Measurements from ENCODE around the gene SEMA4C. TPM values are rescaled to one million over a fixed set of nuclear protein-coding genes. Genes with fewer than 3 reads are reported as not detected.

SEMA4C gene
- polyA plus RNA-seq, 3 donors = 0.08 to 5.7 (median 0.21) TPM

DNA sequence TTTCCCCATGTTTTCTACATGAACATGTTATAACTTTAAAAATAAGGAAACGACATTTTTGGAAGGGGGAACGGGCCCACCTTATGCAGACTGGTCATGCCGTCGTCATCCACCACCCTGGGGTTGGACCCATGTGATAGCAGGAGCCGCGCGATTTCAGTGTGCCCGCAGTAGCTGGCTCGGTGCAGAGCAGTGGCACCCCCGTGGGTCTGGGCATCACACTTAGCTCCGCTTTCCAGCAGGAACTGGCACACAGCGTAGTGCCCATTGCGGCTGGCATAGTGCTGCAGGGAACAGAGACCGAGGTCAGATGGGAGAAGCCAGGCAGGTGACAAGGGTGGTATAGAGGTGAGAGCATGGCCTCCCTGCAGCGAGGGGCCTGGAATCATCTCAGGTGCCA lies 16.6 kb downstream of the SEMA4C start:
- TF ChIP-seq, protein P1, sequence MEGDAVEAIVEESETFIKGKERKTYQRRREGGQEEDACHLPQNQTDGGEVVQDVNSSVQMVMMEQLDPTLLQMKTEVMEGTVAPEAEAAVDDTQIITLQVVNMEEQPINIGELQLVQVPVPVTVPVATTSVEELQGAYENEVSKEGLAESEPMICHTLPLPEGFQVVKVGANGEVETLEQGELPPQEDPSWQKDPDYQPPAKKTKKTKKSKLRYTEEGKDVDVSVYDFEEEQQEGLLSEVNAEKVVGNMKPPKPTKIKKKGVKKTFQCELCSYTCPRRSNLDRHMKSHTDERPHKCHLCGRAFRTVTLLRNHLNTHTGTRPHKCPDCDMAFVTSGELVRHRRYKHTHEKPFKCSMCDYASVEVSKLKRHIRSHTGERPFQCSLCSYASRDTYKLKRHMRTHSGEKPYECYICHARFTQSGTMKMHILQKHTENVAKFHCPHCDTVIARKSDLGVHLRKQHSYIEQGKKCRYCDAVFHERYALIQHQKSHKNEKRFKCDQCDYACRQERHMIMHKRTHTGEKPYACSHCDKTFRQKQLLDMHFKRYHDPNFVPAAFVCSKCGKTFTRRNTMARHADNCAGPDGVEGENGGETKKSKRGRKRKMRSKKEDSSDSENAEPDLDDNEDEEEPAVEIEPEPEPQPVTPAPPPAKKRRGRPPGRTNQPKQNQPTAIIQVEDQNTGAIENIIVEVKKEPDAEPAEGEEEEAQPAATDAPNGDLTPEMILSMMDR (IDR thresholded peaks at IDR 0.05) = no peak
- no peak overlapping the region for H3K4me3 ChIP-seq (replicated peaks in 1 of 3; ENCODE audit: low read depth in 2 of 3, low read length in 3 of 3)
- no peaks in the 10 kb centered on the region for H3K9me3 ChIP-seq (replicated peaks in 1 of 2; ENCODE audit: control insufficient read depth in 1 of 2, insufficient read depth in 1 of 2, low read length in 2 of 2)
- no peaks in the 10 kb centered on the region for H3K27me3 ChIP-seq (ENCODE audit: control insufficient read depth in 2 of 2, insufficient read depth in 2 of 2, low read length in 2 of 2)
- WGBS (ENCODE audit: insufficient coverage) = 98% methylated on average over 14 of the region's 15 CpGs
- no peak overlapping the region for H3K27ac Mint-ChIP-seq
- H3K36me3 ChIP-seq (replicated peaks in 1 of 2; ENCODE audit: control insufficient read depth in 1 of 2, insufficient read depth in 2 of 2, low read length in 2 of 2) = peaks cover 20 to 49% of the 10 kb centered on the region in 2 donors
- peaks cover 17% of the 10 kb centered on the region for H3K79me2 ChIP-seq (ENCODE audit: insufficient read depth, low read length)
- no peak overlapping the region for H3K4me3 Mint-ChIP-seq
- intact Hi-C loops (cut with micrococcal nuclease) = no loop called here
- H3K4me1 Mint-ChIP-seq = peaks cover 15% of the 10 kb centered on the region
- H4K20me1 ChIP-seq (ENCODE audit: insufficient read depth, low read length) = no peaks in the 10 kb centered on the region
- DNase-seq = no peak
- no peak overlapping the region for H3K4me2 ChIP-seq (replicated peaks; ENCODE audit: extremely low read depth, low read length, poor library complexity, severe bottlenecking)
- H3K9ac ChIP-seq (ENCODE audit: insufficient read depth, low read length, poor library complexity, severe bottlenecking) = no peak overlapping the region
- H3K9me3 Mint-ChIP-seq = peaks cover 0 to 2% (median 0%) of the 10 kb centered on the region in 7 donors
- H3K27me3 Mint-ChIP-seq (ENCODE audit: low read depth in 3 of 3) = peaks cover under 1 to 5% (median 3%) of the 10 kb centered on the region in 3 donors
- no peak overlapping the region for H3K27ac ChIP-seq (ENCODE audit: low read depth in 1 of 2, low read length in 2 of 2)
- H2AFZ ChIP-seq (ENCODE audit: insufficient read depth, low read depth, low read length, poor library complexity, severe bottlenecking) = no peak overlapping the region
- peaks cover 28 to 53% of the 10 kb centered on the region in 2 donors for H3K36me3 Mint-ChIP-seq
- peaks cover 12 to 16% of the 10 kb centered on the region in 2 donors for H3K4me1 ChIP-seq (ENCODE audit: control insufficient read depth in 1 of 2, insufficient read depth in 2 of 2, low read length in 2 of 2)

DNA sequence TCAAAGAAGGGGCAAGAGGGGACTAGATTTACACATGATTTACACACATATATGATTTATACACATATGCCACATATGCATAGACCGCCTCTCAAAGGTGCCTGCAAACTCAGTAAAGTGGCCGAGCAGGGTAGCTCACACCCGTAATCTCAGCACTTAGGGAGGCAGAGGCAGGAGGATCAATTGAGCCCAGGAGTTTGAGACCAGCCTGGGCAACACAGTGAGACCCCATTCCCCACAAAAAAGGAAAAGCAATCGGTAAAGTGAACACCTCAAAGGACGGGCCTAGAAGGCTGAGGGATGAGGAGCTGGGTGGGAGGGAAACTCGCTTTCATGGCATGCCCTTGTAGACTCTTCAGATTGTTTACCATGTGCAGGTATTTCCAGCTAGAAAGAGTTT lies 17.2 kb downstream of the SEMA4C start:
- H4K20me1 ChIP-seq (ENCODE audit: insufficient read depth, low read length) = no peaks in the 10 kb centered on the region
- H3K9me3 ChIP-seq (replicated peaks in 1 of 2; ENCODE audit: control insufficient read depth in 1 of 2, insufficient read depth in 1 of 2, low read length in 2 of 2) = no peaks in the 10 kb centered on the region
- Mint-ChIP-seq H3K4me3 (no peak overlapping the region), H3K27ac (no peak overlapping the region), H3K9me3 (peaks cover 0 to 2% (median 0%) of the 10 kb centered on the region in 7 donors), H3K36me3 (peaks cover 33 to 60% of the 10 kb centered on the region in 2 donors), H3K27me3 (ENCODE audit: low read depth in 3 of 3) (peaks cover 0 to 4% (median 4%) of the 10 kb centered on the region in 3 donors), H3K4me1 (peaks cover 15% of the 10 kb centered on the region)
- H3K4me1 ChIP-seq (ENCODE audit: control insufficient read depth in 1 of 2, insufficient read depth in 2 of 2, low read length in 2 of 2) = peaks cover 12 to 14% of the 10 kb centered on the region in 2 donors
- TF ChIP-seq, protein P1 (IDR thresholded peaks at IDR 0.05) = no peak
- no peak overlapping the region for H3K9ac ChIP-seq (ENCODE audit: insufficient read depth, low read length, poor library complexity, severe bottlenecking)
- no peaks in the 10 kb centered on the region for H3K27me3 ChIP-seq (ENCODE audit: control insufficient read depth in 2 of 2, insufficient read depth in 2 of 2, low read length in 2 of 2)
- peaks cover 27 to 56% of the 10 kb centered on the region in 2 donors for H3K36me3 ChIP-seq (replicated peaks in 1 of 2; ENCODE audit: control insufficient read depth in 1 of 2, insufficient read depth in 2 of 2, low read length in 2 of 2)
- no peak overlapping the region for H3K4me2 ChIP-seq (replicated peaks; ENCODE audit: extremely low read depth, low read length, poor library complexity, severe bottlenecking)
- intact Hi-C loops (cut with micrococcal nuclease) = no loop called here
- no peak for DNase-seq
- H2AFZ ChIP-seq (ENCODE audit: insufficient read depth, low read depth, low read length, poor library complexity, severe bottlenecking) = no peak overlapping the region
- no peak overlapping the region for H3K4me3 ChIP-seq (replicated peaks in 1 of 3; ENCODE audit: low read depth in 2 of 3, low read length in 3 of 3)
- peaks cover 17% of the 10 kb centered on the region for H3K79me2 ChIP-seq (ENCODE audit: insufficient read depth, low read length)
- WGBS (ENCODE audit: insufficient coverage) = 100% methylated on average over 5 of the region's 6 CpGs
- H3K27ac ChIP-seq (ENCODE audit: low read depth in 1 of 2, low read length in 2 of 2) = no peak overlapping the region

Measured in CD14-positive monocyte (primary cell).